ENCODE results near the gene ARHGAP44.
"Not testable (repeated sequence)": the region's sequence is repeated elsewhere in the genome, so short reads cannot be mapped to it uniquely, and the experiment has no call there.

ARHGAP44 gene

GRCh38 chr17:12978787-12979186, 189.5 kb downstream of the ARHGAP44 start:
- H4K8ac ChIP-seq (ENCODE audit: low read depth, low read length); H2AFZ ChIP-seq (ENCODE audit: insufficient read depth, low read length, poor library complexity); H3K9me3 ChIP-seq (ENCODE audit: insufficient read depth, low read depth, low read length); H3K27me3 ChIP-seq (ENCODE audit: insufficient read depth, low read length); H3K18ac ChIP-seq (ENCODE audit: low read length); H3K79me2 ChIP-seq (ENCODE audit: control insufficient read depth, insufficient read depth, low read length, poor library complexity); DNase-seq; H3K4me2 ChIP-seq (ENCODE audit: low read length); H2BK12ac ChIP-seq (ENCODE audit: low read length); H3K27ac ChIP-seq (ENCODE audit: low read depth, low read length); H2AK5ac ChIP-seq (ENCODE audit: low read length); H3K23ac ChIP-seq (ENCODE audit: low read length); H3K14ac ChIP-seq (ENCODE audit: low read length); H3K9ac ChIP-seq (ENCODE audit: low read length); H3K79me1 ChIP-seq (ENCODE audit: low read length); H2BK5ac ChIP-seq (ENCODE audit: low read depth, low read length, poor library complexity); H3K4me3 ChIP-seq (ENCODE audit: low read depth, low read length); H3K36me3 ChIP-seq (ENCODE audit: control insufficient read depth in 1 of 2, insufficient read depth in 2 of 2, low read length in 2 of 2); H3K4ac ChIP-seq (ENCODE audit: low read depth, low read length); H4K12ac ChIP-seq (ENCODE audit: low read depth, low read length); H2BK120ac ChIP-seq (ENCODE audit: insufficient read depth, low read length, poor library complexity); H4K91ac ChIP-seq (ENCODE audit: low read depth, low read length): not testable (repeated sequence)
- peaks cover 2 to 11% of the 10 kb centered on the region in 2 experiments for H3K4me1 ChIP-seq (ENCODE audit: control insufficient read depth in 1 of 2, insufficient read depth in 2 of 2, low read length in 2 of 2)
- no CpG with 5 or more reads among the region's 6 CpGs for WGBS (ENCODE audit: extremely low coverage, insufficient coverage, insufficient read length)

GRCh38 chr17:12979246-12979645, 189.9 kb downstream of the ARHGAP44 start:
- Histone ChIP-seq H2BK5ac (ENCODE audit: low read depth, low read length, poor library complexity) (no peak overlapping the region), H3K9me3 (ENCODE audit: insufficient read depth, low read depth, low read length) (no peaks in the 10 kb centered on the region), H3K27me3 (ENCODE audit: insufficient read depth, low read length) (no peaks in the 10 kb centered on the region), H4K8ac (ENCODE audit: low read depth, low read length) (no peak overlapping the region), H3K79me1 (ENCODE audit: low read length) (no peaks in the 10 kb centered on the region), H4K12ac (ENCODE audit: low read depth, low read length) (no peak overlapping the region), H2BK120ac (ENCODE audit: insufficient read depth, low read length, poor library complexity) (no peak overlapping the region), H3K9ac (ENCODE audit: low read length) (no peak overlapping the region), H3K27ac (ENCODE audit: low read depth, low read length) (no peak overlapping the region), H3K4me3 (ENCODE audit: low read depth, low read length) (no peak overlapping the region), H3K18ac (ENCODE audit: low read length) (no peak overlapping the region), H3K14ac (ENCODE audit: low read length) (no peak overlapping the region), H3K36me3 (ENCODE audit: control insufficient read depth in 1 of 2, insufficient read depth in 2 of 2, low read length in 2 of 2) (no peaks in the 10 kb centered on the region), H3K4me1 (ENCODE audit: control insufficient read depth in 1 of 2, insufficient read depth in 2 of 2, low read length in 2 of 2) (peaks cover 0 to 7% of the 10 kb centered on the region in 2 experiments), H2AFZ (ENCODE audit: insufficient read depth, low read length, poor library complexity) (no peak overlapping the region), H3K4me2 (ENCODE audit: low read length) (no peak overlapping the region), H2BK12ac (ENCODE audit: low read length) (no peak overlapping the region), H3K4ac (ENCODE audit: low read depth, low read length) (no peak overlapping the region), H4K91ac (ENCODE audit: low read depth, low read length) (no peak overlapping the region), H3K79me2 (ENCODE audit: control insufficient read depth, insufficient read depth, low read length, poor library complexity) (no peaks in the 10 kb centered on the region), H3K23ac (ENCODE audit: low read length) (no peak overlapping the region), H2AK5ac (ENCODE audit: low read length) (no peak overlapping the region)
- DNase-seq, result no peak
- WGBS (ENCODE audit: extremely low coverage, insufficient coverage, insufficient read length), result no CpG with 5 or more reads among the region's 5 CpGs

GRCh38 chr17:12979826-12980500, 190.7 kb downstream of the ARHGAP44 start:
- Histone ChIP-seq H3K4me2 (ENCODE audit: low read length) (no peak overlapping the region), H3K27me3 (ENCODE audit: insufficient read depth, low read length) (no peaks in the 10 kb centered on the region), H3K36me3 (ENCODE audit: control insufficient read depth in 1 of 2, insufficient read depth in 2 of 2, low read length in 2 of 2) (no peaks in the 10 kb centered on the region), H3K27ac (ENCODE audit: low read depth, low read length) (no peak overlapping the region), H4K8ac (ENCODE audit: low read depth, low read length) (no peak overlapping the region), H3K4me3 (ENCODE audit: low read depth, low read length) (no peak overlapping the region), H3K79me1 (ENCODE audit: low read length) (no peaks in the 10 kb centered on the region), H3K9ac (ENCODE audit: low read length) (no peak overlapping the region), H4K12ac (ENCODE audit: low read depth, low read length) (no peak overlapping the region), H3K14ac (ENCODE audit: low read length) (no peak overlapping the region), H2AFZ (ENCODE audit: insufficient read depth, low read length, poor library complexity) (no peak overlapping the region), H4K91ac (ENCODE audit: low read depth, low read length) (no peak overlapping the region), H2BK5ac (ENCODE audit: low read depth, low read length, poor library complexity) (no peak overlapping the region), H3K79me2 (ENCODE audit: control insufficient read depth, insufficient read depth, low read length, poor library complexity) (no peaks in the 10 kb centered on the region), H3K4ac (ENCODE audit: low read depth, low read length) (no peak overlapping the region), H2BK120ac (ENCODE audit: insufficient read depth, low read length, poor library complexity) (no peak overlapping the region), H3K23ac (ENCODE audit: low read length) (no peak overlapping the region), H2BK12ac (ENCODE audit: low read length) (no peak overlapping the region), H3K9me3 (ENCODE audit: insufficient read depth, low read depth, low read length) (no peaks in the 10 kb centered on the region), H2AK5ac (ENCODE audit: low read length) (no peak overlapping the region), H3K18ac (ENCODE audit: low read length) (no peak overlapping the region), H3K4me1 (ENCODE audit: control insufficient read depth in 1 of 2, insufficient read depth in 2 of 2, low read length in 2 of 2) (peaks cover 0 to 5% of the 10 kb centered on the region in 2 experiments)
- no CpG with 5 or more reads among the region's 12 CpGs for WGBS (ENCODE audit: extremely low coverage, insufficient coverage, insufficient read length)
- peak in 1 of 2 donors; percentile 20 for DNase-seq

GRCh38 chr17:12982224-12982623, 192.9 kb downstream of the ARHGAP44 start:
- no peaks in the 10 kb centered on the region for H3K36me3 ChIP-seq (ENCODE audit: control insufficient read depth in 1 of 2, insufficient read depth in 2 of 2, low read length in 2 of 2)
- H3K4me3 ChIP-seq (ENCODE audit: low read depth, low read length), result no peak overlapping the region
- H3K27me3 ChIP-seq (ENCODE audit: insufficient read depth, low read length), result no peaks in the 10 kb centered on the region
- peaks cover 0 to 4% of the 10 kb centered on the region in 2 experiments for H3K4me1 ChIP-seq (ENCODE audit: control insufficient read depth in 1 of 2, insufficient read depth in 2 of 2, low read length in 2 of 2)
- H2BK5ac ChIP-seq (ENCODE audit: low read depth, low read length, poor library complexity), result no peak overlapping the region
- no peak overlapping the region for H4K91ac ChIP-seq (ENCODE audit: low read depth, low read length)
- H3K79me1 ChIP-seq (ENCODE audit: low read length), result no peaks in the 10 kb centered on the region
- no peak overlapping the region for H3K9ac ChIP-seq (ENCODE audit: low read length)
- H2BK12ac ChIP-seq (ENCODE audit: low read length), result no peak overlapping the region
- H3K23ac ChIP-seq (ENCODE audit: low read length), result no peak overlapping the region
- no peak overlapping the region for H3K14ac ChIP-seq (ENCODE audit: low read length)
- no peak overlapping the region for H2AK5ac ChIP-seq (ENCODE audit: low read length)
- no peak overlapping the region for H2AFZ ChIP-seq (ENCODE audit: insufficient read depth, low read length, poor library complexity)
- H4K12ac ChIP-seq (ENCODE audit: low read depth, low read length), result no peak overlapping the region
- no peak overlapping the region for H3K27ac ChIP-seq (ENCODE audit: low read depth, low read length)
- DNase-seq, result no peak
- H3K79me2 ChIP-seq (ENCODE audit: control insufficient read depth, insufficient read depth, low read length, poor library complexity), result no peaks in the 10 kb centered on the region
- H2BK120ac ChIP-seq (ENCODE audit: insufficient read depth, low read length, poor library complexity), result no peak overlapping the region
- H3K4ac ChIP-seq (ENCODE audit: low read depth, low read length), result no peak overlapping the region
- no peak overlapping the region for H4K8ac ChIP-seq (ENCODE audit: low read depth, low read length)
- no CpG with 5 or more reads among the region's 6 CpGs for WGBS (ENCODE audit: extremely low coverage, insufficient coverage, insufficient read length)
- H3K18ac ChIP-seq (ENCODE audit: low read length), result no peak overlapping the region
- no peaks in the 10 kb centered on the region for H3K9me3 ChIP-seq (ENCODE audit: insufficient read depth, low read depth, low read length)
- no peak overlapping the region for H3K4me2 ChIP-seq (ENCODE audit: low read length)
